ENCODE results near the gene BCAN. TPM values are rescaled to one million over a fixed set of nuclear protein-coding genes. Genes with fewer than 3 reads are reported as not detected.

Gene BCAN
- total RNA-seq, 4 donors from 2014 or later: 0.54 to 1.1 TPM; not detected in 2

DNA sequence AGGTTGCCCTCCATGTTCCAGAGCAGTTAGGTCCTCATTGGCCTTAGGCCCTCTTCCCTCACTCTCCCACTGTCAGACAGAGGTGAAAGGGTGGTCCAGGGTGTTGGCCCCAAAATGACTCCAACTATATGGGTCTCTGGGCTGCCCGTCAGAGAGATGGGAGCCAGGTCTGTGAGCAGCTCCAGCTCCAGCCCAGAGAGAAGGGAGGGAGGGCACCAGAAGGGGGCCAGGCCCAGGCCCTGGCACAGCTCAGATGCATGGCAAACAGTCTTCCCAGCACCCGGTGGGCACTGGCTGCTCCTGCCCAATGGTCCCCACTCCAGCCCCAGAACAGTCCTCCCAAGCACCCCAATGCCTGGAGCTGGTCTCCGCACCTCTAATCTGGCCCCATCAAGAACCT is 2.2 kb downstream of the BCAN start:
- no peak for DNase-seq
- no peak overlapping the region for H3K27ac ChIP-seq
- H3K36me3 ChIP-seq: no peaks in the 10 kb centered on the region
- 83 to 93% methylated on average over 3 of the region's 3 CpGs for WGBS, 2 donors
- peaks cover 23% of the 10 kb centered on the region for H3K27me3 ChIP-seq
- TF ChIP-seq CTCF (IDR thresholded peaks at IDR 0.05): no peak
- TF ChIP-seq POLR2A (IDR thresholded peaks at IDR 0.05): no peak
- no peaks in the 10 kb centered on the region for H3K9me3 ChIP-seq
- H3K4me1 ChIP-seq: peaks cover 9 to 10% of the 10 kb centered on the region in 2 donors
- H3K4me3 ChIP-seq (replicated peaks in 1 of 3): no peak overlapping the region
- intact Hi-C loops (cut with DNase I): no loop called here

DNA sequence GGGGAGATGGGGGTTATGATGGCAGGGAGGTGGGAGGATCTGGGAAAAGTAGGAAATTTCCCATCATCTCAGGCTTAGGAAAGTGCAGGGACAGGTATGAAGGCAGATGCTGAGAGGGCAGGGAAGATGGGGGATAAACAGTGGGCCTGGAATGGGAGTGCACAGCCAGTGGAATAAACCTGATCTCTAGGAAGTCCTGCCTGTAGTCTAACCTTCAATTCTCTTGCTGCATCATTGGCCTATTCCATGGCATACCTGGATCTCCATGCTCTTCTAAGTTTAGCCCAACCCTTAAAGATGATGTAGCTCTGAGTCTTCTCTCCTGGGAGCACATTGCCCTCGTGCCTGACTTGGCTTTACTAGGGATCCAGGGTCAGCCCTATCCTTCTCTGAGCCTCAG is 2.7 kb downstream of the BCAN start:
- H3K4me3 ChIP-seq (replicated peaks in 1 of 3): no peak overlapping the region
- intact Hi-C loops (cut with DNase I): no loop called here
- no peaks in the 10 kb centered on the region for H3K9me3 ChIP-seq
- no peak overlapping the region for H3K27ac ChIP-seq
- TF ChIP-seq CTCF (IDR thresholded peaks at IDR 0.05): no peak
- no peak for TF ChIP-seq POLR2A (IDR thresholded peaks at IDR 0.05)
- H3K27me3 ChIP-seq: peaks cover 23% of the 10 kb centered on the region
- no peak for DNase-seq
- H3K4me1 ChIP-seq: peaks cover 9 to 10% of the 10 kb centered on the region in 2 donors
- H3K36me3 ChIP-seq: no peaks in the 10 kb centered on the region
- 27 to 32% methylated on average over 1 of the region's 1 CpG for WGBS, 2 donors

DNA sequence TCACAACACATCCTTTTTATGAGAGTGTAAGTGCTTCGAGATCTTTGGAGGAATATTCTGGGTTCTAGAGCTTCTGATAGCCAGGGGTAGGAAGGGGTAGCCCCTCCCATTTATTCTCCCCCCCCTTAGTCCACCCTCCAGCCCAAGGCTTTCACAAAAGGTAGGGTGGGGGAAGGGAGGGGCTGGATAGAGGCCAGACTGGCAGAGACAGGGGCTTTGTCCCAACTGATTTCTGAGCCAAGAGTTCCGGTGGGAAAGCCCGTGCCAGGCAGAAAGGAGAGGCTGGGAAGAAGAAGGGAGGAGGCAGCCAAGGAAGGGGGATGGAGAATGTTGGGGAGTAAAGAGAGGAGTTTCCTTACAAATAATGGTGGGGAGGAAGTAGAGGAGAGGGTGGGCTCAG is 3.1 kb downstream of the BCAN start:
- Histone ChIP-seq H3K27me3 (peaks cover 23% of the 10 kb centered on the region), H3K9me3 (no peaks in the 10 kb centered on the region), H3K27ac (no peak overlapping the region), H3K36me3 (no peaks in the 10 kb centered on the region), H3K4me1 (peaks cover 9 to 10% of the 10 kb centered on the region in 2 donors), H3K4me3 (replicated peaks in 1 of 3) (no peak overlapping the region)
- no peak for TF ChIP-seq POLR2A (IDR thresholded peaks at IDR 0.05)
- TF ChIP-seq CTCF (IDR thresholded peaks at IDR 0.05): no peak
- DNase-seq: no peak
- intact Hi-C loops (cut with DNase I): no loop called here
- 53 to 57% methylated on average over 3 of the region's 3 CpGs for WGBS, 2 donors

- no peak overlapping the region for H3K4me3 ChIP-seq (replicated peaks in 1 of 3)
- peaks cover 9 to 10% of the 10 kb centered on the region in 2 donors for H3K4me1 ChIP-seq
- no peak for DNase-seq
- H3K27ac ChIP-seq: no peak overlapping the region
- WGBS, 2 donors: 96 to 100% methylated on average over 1 of the region's 1 CpG
- no peaks in the 10 kb centered on the region for H3K36me3 ChIP-seq
- intact Hi-C loops (cut with DNase I): no loop called here
- H3K9me3 ChIP-seq: no peaks in the 10 kb centered on the region
- H3K27me3 ChIP-seq: peaks cover 22% of the 10 kb centered on the region
- TF ChIP-seq CTCF (IDR thresholded peaks at IDR 0.05) (no peak), POLR2A (IDR thresholded peaks at IDR 0.05) (no peak)
Observed at GRCh38 chr1:156645666-156646065, 3.7 kb downstream of the BCAN start.

GRCh38 chr1:156646738-156647211 is 4.9 kb downstream of the BCAN start:
- intact Hi-C loops (cut with DNase I): no loop called here
- no peaks in the 10 kb centered on the region for H3K36me3 ChIP-seq
- TF ChIP-seq CTCF (IDR thresholded peaks at IDR 0.05): no peak
- 3 to 6% methylated on average over 25 to 32 of the region's 51 CpGs for WGBS, 2 donors
- H3K27ac ChIP-seq: no peak overlapping the region
- DNase-seq: no peak
- no peaks in the 10 kb centered on the region for H3K9me3 ChIP-seq
- no peak overlapping the region for H3K4me3 ChIP-seq (replicated peaks in 1 of 3)
- peaks cover 11% of the 10 kb centered on the region for H3K27me3 ChIP-seq
- H3K4me1 ChIP-seq: peaks cover 4 to 6% of the 10 kb centered on the region in 2 donors
